ENCODE data around the gene XPO6.

XPO6 gene, protein sequence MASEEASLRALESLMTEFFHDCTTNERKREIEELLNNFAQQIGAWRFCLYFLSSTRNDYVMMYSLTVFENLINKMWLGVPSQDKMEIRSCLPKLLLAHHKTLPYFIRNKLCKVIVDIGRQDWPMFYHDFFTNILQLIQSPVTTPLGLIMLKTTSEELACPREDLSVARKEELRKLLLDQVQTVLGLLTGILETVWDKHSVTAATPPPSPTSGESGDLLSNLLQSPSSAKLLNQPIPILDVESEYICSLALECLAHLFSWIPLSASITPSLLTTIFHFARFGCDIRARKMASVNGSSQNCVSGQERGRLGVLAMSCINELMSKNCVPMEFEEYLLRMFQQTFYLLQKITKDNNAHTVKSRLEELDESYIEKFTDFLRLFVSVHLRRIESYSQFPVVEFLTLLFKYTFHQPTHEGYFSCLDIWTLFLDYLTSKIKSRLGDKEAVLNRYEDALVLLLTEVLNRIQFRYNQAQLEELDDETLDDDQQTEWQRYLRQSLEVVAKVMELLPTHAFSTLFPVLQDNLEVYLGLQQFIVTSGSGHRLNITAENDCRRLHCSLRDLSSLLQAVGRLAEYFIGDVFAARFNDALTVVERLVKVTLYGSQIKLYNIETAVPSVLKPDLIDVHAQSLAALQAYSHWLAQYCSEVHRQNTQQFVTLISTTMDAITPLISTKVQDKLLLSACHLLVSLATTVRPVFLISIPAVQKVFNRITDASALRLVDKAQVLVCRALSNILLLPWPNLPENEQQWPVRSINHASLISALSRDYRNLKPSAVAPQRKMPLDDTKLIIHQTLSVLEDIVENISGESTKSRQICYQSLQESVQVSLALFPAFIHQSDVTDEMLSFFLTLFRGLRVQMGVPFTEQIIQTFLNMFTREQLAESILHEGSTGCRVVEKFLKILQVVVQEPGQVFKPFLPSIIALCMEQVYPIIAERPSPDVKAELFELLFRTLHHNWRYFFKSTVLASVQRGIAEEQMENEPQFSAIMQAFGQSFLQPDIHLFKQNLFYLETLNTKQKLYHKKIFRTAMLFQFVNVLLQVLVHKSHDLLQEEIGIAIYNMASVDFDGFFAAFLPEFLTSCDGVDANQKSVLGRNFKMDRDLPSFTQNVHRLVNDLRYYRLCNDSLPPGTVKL

DNA sequence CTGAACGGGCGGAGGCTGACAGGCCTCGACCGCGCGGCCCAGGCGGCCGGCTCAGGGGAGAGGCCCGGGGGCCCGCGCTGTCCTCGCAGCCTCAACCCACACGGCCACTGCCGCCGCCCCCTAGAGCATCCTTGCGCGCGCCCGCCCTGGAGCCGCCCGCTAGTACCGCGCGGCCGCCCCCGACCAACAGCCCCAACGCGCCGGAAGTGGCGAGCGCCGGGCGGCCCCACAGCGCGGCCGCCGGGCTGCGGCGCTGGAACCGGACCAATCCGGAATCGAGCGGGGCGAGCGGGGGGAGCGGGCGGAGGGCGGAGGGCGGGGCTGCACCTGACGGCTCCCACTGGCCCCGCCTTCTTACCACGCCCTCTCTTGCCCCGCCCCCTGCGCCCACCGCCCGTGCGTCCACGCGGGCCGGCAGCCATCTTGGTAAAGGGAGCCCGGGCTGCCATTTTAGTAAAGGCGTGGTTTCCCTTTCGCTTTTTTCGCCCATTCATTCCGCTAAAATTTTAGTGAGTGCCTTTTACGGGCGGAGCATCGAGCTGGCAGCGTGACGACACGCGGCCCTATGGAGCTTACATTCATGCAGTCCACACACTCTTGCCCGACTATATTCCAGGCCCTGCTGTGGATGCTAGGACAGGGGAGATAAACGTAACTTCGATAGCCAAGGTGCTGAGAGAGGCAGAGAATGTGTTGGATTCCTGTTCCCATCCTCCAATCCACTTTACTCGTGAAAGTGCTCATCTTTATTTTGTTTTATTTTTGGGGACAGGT lies at the start of gene XPO6:
Gene XPO6 (minus strand): TSS at position 208 of the 774 bp plus-strand sequence. CDS start 597 bp downstream, outside the sequence.
- peak; percentile 98 for DNase-seq (ENCODE audit: extremely low spot score)
- ChIA-PET POLR2A (interaction anchor here (0.6 to 1.2 kb wide), 7 partner anchors 8 to 72 kb away, joined by 3 to 5 read pairs (median 3); no protein-coding TSS in a partner anchor), CTCF (no interaction called here)
- no peak for TF ChIP-seq TARDBP (IDR thresholded peaks at IDR 0.05)
- TF ChIP-seq ELF4 (IDR thresholded peaks at IDR 0.05) = peak; percentile 39; the same call in 1 of the 2 replicates
- peak; percentile 86; the same call in 1 of the 2 replicates for TF ChIP-seq FOXM1 (IDR thresholded peaks at IDR 0.05; ENCODE audit: borderline replicate concordance)
- TF ChIP-seq L3MBTL2 (conservative IDR thresholded peaks at IDR 0.05) = peak; percentile 89
- peak; percentile 85 for TF ChIP-seq LEF1 (IDR thresholded peaks at IDR 0.05; ENCODE audit: borderline replicate concordance)

DNA sequence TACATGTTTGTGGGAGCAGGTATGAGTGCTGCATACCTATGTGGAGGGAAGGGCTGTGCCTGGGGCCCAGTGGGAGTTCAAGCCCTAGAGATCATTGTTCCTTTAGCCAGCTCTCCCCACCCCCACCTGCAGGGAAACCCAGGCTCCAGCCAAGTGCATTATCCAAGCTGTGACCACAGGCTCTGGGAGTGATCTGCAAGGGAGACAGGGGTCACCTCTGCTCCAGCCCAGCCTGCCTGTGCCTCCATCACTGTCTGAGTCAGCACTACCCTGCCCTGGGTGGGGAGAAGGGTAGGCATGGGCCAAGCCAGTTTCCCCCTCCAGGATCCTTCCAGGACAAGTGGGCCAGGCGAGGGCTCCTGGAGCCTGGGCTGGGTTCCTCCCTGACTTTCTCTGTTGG lies 48.4 kb upstream of the XPO6 start:
- TF ChIP-seq SUZ12 (IDR thresholded peaks at IDR 0.05) (no peak), HDGF (IDR thresholded peaks at IDR 0.05; ENCODE audit: borderline replicate concordance) (no peak), NFRKB (IDR thresholded peaks at IDR 0.05) (no peak), L3MBTL2 (conservative IDR thresholded peaks at IDR 0.05) (no peak), ZNF384 (IDR thresholded peaks at IDR 0.05) (no peak), BHLHE40 (IDR thresholded peaks at IDR 0.05; ENCODE audit: borderline replicate concordance) (no peak), FOXM1 (IDR thresholded peaks at IDR 0.05; ENCODE audit: borderline replicate concordance) (no peak), ELF4 (IDR thresholded peaks at IDR 0.05) (no peak), ARNT (IDR thresholded peaks at IDR 0.05) (no peak), CTBP1 (IDR thresholded peaks at IDR 0.05; ENCODE audit: borderline replicate concordance) (no peak), FOXA1 (IDR thresholded peaks at IDR 0.05) (no peak)
- TF ChIP-seq, protein P1, sequence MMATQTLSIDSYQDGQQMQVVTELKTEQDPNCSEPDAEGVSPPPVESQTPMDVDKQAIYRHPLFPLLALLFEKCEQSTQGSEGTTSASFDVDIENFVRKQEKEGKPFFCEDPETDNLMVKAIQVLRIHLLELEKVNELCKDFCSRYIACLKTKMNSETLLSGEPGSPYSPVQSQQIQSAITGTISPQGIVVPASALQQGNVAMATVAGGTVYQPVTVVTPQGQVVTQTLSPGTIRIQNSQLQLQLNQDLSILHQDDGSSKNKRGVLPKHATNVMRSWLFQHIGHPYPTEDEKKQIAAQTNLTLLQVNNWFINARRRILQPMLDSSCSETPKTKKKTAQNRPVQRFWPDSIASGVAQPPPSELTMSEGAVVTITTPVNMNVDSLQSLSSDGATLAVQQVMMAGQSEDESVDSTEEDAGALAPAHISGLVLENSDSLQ (IDR thresholded peaks at IDR 0.05) = no peak
- ChIA-PET POLR2A (no interaction called here), CTCF (no interaction called here)
- no peak for DNase-seq (ENCODE audit: extremely low spot score)

DNA sequence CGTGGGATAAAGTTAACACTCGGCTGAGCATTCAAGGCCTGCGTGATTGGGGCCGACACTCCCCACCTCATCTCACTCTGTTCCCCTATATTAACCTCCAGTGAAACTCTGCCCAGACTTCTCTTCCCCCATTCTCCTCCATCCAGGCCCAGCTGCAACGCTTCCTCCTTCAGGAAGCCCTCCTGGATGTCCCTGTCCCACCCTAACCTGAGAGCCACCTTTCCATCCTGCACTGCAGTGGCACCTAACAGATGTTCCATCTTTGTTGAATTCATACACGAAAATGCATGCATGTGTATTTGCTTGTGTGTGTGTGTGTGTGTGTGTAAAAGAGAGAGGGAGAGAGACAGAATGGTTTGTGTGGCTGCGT lies 48.0 kb upstream of the XPO6 start:
- DNase-seq (ENCODE audit: extremely low spot score) = no peak
- TF ChIP-seq BHLHE40 (IDR thresholded peaks at IDR 0.05; ENCODE audit: borderline replicate concordance) = no peak
- no peak for TF ChIP-seq ARNT (IDR thresholded peaks at IDR 0.05)
- no peak for TF ChIP-seq FOXK2 (IDR thresholded peaks at IDR 0.05)
- TF ChIP-seq, protein P1 (IDR thresholded peaks at IDR 0.05) = no peak
- no peak for TF ChIP-seq LEF1 (IDR thresholded peaks at IDR 0.05; ENCODE audit: borderline replicate concordance)
- no peak for TF ChIP-seq TARDBP (IDR thresholded peaks at IDR 0.05)
- TF ChIP-seq L3MBTL2 (conservative IDR thresholded peaks at IDR 0.05) = no peak
- no peak for TF ChIP-seq SP1 (IDR thresholded peaks at IDR 0.05)
- TF ChIP-seq CTBP1 (IDR thresholded peaks at IDR 0.05; ENCODE audit: borderline replicate concordance) = no peak
- no peak for TF ChIP-seq ELF4 (IDR thresholded peaks at IDR 0.05)
- TF ChIP-seq ZNF384 (IDR thresholded peaks at IDR 0.05) = no peak
- TF ChIP-seq FOXA1 (IDR thresholded peaks at IDR 0.05) = no peak
- TF ChIP-seq SUZ12 (IDR thresholded peaks at IDR 0.05) = no peak
- no peak for TF ChIP-seq NFRKB (IDR thresholded peaks at IDR 0.05)
- TF ChIP-seq FOXM1 (IDR thresholded peaks at IDR 0.05; ENCODE audit: borderline replicate concordance) = no peak
- TF ChIP-seq HDGF (IDR thresholded peaks at IDR 0.05; ENCODE audit: borderline replicate concordance) = no peak
- ChIA-PET POLR2A (no interaction called here), CTCF (no interaction called here)

DNA sequence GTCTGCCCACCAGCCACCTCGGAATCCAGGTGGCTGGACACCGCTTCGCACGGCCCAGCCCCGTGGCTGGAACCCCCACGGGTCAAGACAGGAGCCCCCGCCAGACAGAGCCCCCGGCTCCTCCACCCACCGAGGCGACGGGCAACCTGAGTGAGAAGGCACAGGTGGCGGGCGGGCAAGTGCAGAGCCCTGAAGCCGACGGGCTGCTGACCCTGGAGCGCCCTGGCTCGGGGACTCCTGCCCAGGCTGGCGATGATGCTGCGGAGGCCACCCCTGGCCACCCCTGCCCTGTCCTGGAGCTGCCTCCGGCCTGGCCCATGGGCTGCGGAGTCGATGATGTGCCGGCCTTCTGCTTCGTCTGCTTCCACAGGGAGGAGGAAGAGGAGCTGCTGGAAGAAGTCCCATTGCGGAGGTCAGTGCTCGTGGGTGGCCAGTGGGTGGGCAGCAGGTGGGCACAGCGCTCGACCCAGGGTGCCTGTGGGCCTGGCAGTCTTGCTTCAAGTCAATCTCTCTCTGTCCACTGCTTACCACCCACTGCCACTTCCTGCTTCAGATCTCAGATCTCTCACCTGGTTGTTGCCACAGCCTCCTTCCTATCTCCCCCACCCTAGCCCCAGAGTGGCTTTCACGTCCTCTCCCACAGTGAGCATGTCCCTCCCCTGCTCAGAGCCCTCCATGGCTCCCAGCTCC lies 47.5 kb upstream of the XPO6 start:
- DNase-seq (ENCODE audit: extremely low spot score) = no peak
- ChIA-PET POLR2A (no interaction called here), CTCF (no interaction called here)
- TF ChIP-seq ZNF384 (IDR thresholded peaks at IDR 0.05) = no peak
- no peak for TF ChIP-seq L3MBTL2 (conservative IDR thresholded peaks at IDR 0.05)
- no peak for TF ChIP-seq FOXM1 (IDR thresholded peaks at IDR 0.05; ENCODE audit: borderline replicate concordance)
- no peak for TF ChIP-seq SP1 (IDR thresholded peaks at IDR 0.05)
- TF ChIP-seq SUZ12 (IDR thresholded peaks at IDR 0.05) = no peak
- TF ChIP-seq TARDBP (IDR thresholded peaks at IDR 0.05) = no peak
- no peak for TF ChIP-seq ARNT (IDR thresholded peaks at IDR 0.05)
- TF ChIP-seq, protein P1 (IDR thresholded peaks at IDR 0.05) = no peak
- TF ChIP-seq NFRKB (IDR thresholded peaks at IDR 0.05) = no peak
- no peak for TF ChIP-seq HDGF (IDR thresholded peaks at IDR 0.05; ENCODE audit: borderline replicate concordance)
- TF ChIP-seq LEF1 (IDR thresholded peaks at IDR 0.05; ENCODE audit: borderline replicate concordance) = no peak

Data from HEK293T (cell line).